Endothelial cell of umbilical vein (primary cell): Measurements from ENCODE around the gene HAP1. TPM values are rescaled to one million over a fixed set of nuclear protein-coding genes. Genes with fewer than 3 reads are reported as not detected.

Experiments
- Bru-seq: library from RNA; stranded (reverse); fragments of 400-500 nt; gene quantifications from one replicate; lab custom pipeline; 2021; lab: Mats Ljungman, UMichigan
- BruChase-seq, 2 experiments: library from RNA; stranded (reverse); fragments of 400-500 nt; gene quantifications; one replicate each; lab custom pipeline; 2021; lab: Mats Ljungman, UMichigan
- BruUV-seq: library from RNA; stranded (reverse); fragments of 400-500 nt; replicated peaks from 2 replicates; lab custom pipeline; 2021; lab: Mats Ljungman, UMichigan
- CTCF ChIA-PET: fragments of 300-600, 350-600 bp; sonication (Branson Sonifier 250); formaldehyde crosslinking; loops from one replicate; lab custom pipeline; 2021; ENCODE audit warnings: antibody characterized with exemption, inconsistent platforms; lab: Charles Lee
- POLR2A ChIA-PET: fragments of 300-600, 350-600 bp; sonication (Branson Sonifier 250); formaldehyde crosslinking; loops from one replicate; lab custom pipeline; 2021; ENCODE audit warnings: antibody characterized with exemption, inconsistent platforms; lab: Charles Lee
- DNase-seq: peaks from one replicate; pipeline ENCODE4 v3.0.0-alpha.2; 2011; ENCODE audit warnings: low read depth, low spot score
- FAIRE-seq: peaks from 2 replicates; lab custom pipeline; 2011; peaks lifted over from hg19 to GRCh38; lab: Jason Lieb, UNC
- H2AFZ ChIP-seq: 2 replicates; pipeline ENCODE4 v1.6.0; 2012; ENCODE audit warnings: low read depth, low read length, control low read depth, inconsistent platforms
- H3K27ac ChIP-seq: 2 replicates; pipeline ENCODE4 v1.5.1; 2011; ENCODE audit warnings: low read depth, mild to moderate bottlenecking, control low read depth, low read length, moderate library complexity; ENCODE audit not compliant: insufficient read depth
- H3K27me3 ChIP-seq, 2 experiments: 2 replicates each; pipeline versions ENCODE4 v1.6.0 to v1.6.1; 2011; ENCODE audit warnings: low read length in 2 of 2, mixed read lengths in 1 of 2; ENCODE audit not compliant: control insufficient read depth in 2 of 2, insufficient read depth in 2 of 2
- H3K36me3 ChIP-seq, 2 experiments: 2 replicates in 1 of 2; 3 replicates in 1 of 2; pipeline ENCODE4 v1.5.1; 2011; ENCODE audit warnings: low read length in 2 of 2, mild to moderate bottlenecking in 1 of 2, moderate library complexity in 1 of 2; ENCODE audit not compliant: control insufficient read depth in 2 of 2, insufficient read depth in 2 of 2; ENCODE audit errors: extremely low read depth in 1 of 2
- H3K4me1 ChIP-seq: 3 replicates; pipeline ENCODE4 v1.5.1; 2011; ENCODE audit warnings: mild to moderate bottlenecking, low read length; ENCODE audit not compliant: control insufficient read depth, insufficient read depth; ENCODE audit errors: extremely low read depth
- H3K4me2 ChIP-seq: 2 replicates; pipeline ENCODE4 v1.6.1; 2011; ENCODE audit warnings: low read length, control low read depth, mixed read lengths; ENCODE audit not compliant: insufficient read depth
- H3K4me3 ChIP-seq, 3 experiments: fragments of 200-600 bp in 1 of 3; sonication (generic), shearing (Covaris generic) in 1 of 3; replicated peaks in 1 of 3; 2 replicates each; pipeline ENCODE4 v1.5.1; 2011 to 2016; ENCODE audit warnings: control low read depth in 3 of 3, low read length in 3 of 3, mild to moderate bottlenecking in 2 of 3, inconsistent platforms in 1 of 3, low read depth in 1 of 3, moderate library complexity in 1 of 3; ENCODE audit not compliant: insufficient read depth in 1 of 3
- H3K79me2 ChIP-seq: 2 replicates; pipeline ENCODE4 v1.6.0; 2012; ENCODE audit warnings: low read length, inconsistent platforms; ENCODE audit not compliant: control insufficient read depth, insufficient read depth
- H3K9ac ChIP-seq: replicated peaks from 2 replicates; pipeline ENCODE3; 2011; ENCODE audit warnings: low read length, control low read depth; ENCODE audit not compliant: insufficient read depth; ENCODE audit errors: extremely low read depth
- H3K9me1 ChIP-seq: replicated peaks from 3 replicates; pipeline ENCODE4 v1.6.0; 2011; ENCODE audit warnings: mild to moderate bottlenecking, low read length; ENCODE audit not compliant: control insufficient read depth, insufficient read depth; ENCODE audit errors: extremely low read depth
- H3K9me3 ChIP-seq: replicated peaks from 2 replicates; pipeline ENCODE4 v1.5.1; 2012; ENCODE audit warnings: low read length, inconsistent platforms; ENCODE audit not compliant: control insufficient read depth, insufficient read depth
- H4K20me1 ChIP-seq: replicated peaks from 2 replicates; pipeline ENCODE3; 2011; ENCODE audit warnings: mild to moderate bottlenecking, low read length; ENCODE audit not compliant: control insufficient read depth, insufficient read depth; ENCODE audit errors: extremely low read depth
- EZH2 ChIP-seq: IDR thresholded peaks from 2 replicates; pipeline ENCODE4 v1.6.1; 2012; ENCODE audit warnings: borderline replicate concordance, low read depth, mild to moderate bottlenecking, moderate library complexity, low read length, inconsistent platforms; ENCODE audit not compliant: severe bottlenecking
- FOS ChIP-seq: IDR thresholded peaks from 2 replicates; pipeline ENCODE4 v1.6.1; 2011; ENCODE audit warnings: mild to moderate bottlenecking, low read length, moderate library complexity, borderline replicate concordance; ENCODE audit not compliant: insufficient read depth
- GATA2 ChIP-seq: IDR thresholded peaks from 2 replicates; pipeline ENCODE4 v1.7.0; 2011; ENCODE audit warnings: low read depth, mild to moderate bottlenecking, moderate library complexity, mixed read lengths, low read length; ENCODE audit not compliant: insufficient read length, insufficient read depth
- JUN ChIP-seq: IDR thresholded peaks from 2 replicates; pipeline ENCODE4 v1.6.1; 2011; ENCODE audit warnings: borderline replicate concordance, low read depth; ENCODE audit not compliant: insufficient read length, insufficient read depth
- MAX ChIP-seq: IDR thresholded peaks from 2 replicates; pipeline ENCODE4 v1.6.1; 2011; ENCODE audit not compliant: insufficient read depth, insufficient read length
- MYC ChIP-seq: IDR thresholded peaks from one replicate; pipeline ENCODE4 v1.6.1; 2011; ENCODE audit warnings: mild to moderate bottlenecking, low read depth, low read length
- POLR2A ChIP-seq: IDR thresholded peaks from 2 replicates; pipeline ENCODE4 v1.6.1; 2012; ENCODE audit warnings: low read depth, mild to moderate bottlenecking, control low read depth, low read length
- POLR2AphosphoS5 ChIP-seq: IDR thresholded peaks from 2 replicates; pipeline ENCODE4 v1.6.1; 2012; ENCODE audit warnings: low read depth, mild to moderate bottlenecking, control low read depth, low read length, moderate library complexity; ENCODE audit not compliant: insufficient read depth
- dilution Hi-C: fragments of 300-500 bp; cut with MboI; formaldehyde crosslinking; loops from one replicate; pipeline ENCODE4 v1.15.0; 2019; ENCODE audit warnings: low sequenced_read_pairs; ENCODE audit not compliant: extremely low pct_ligation_motif_present
- intact Hi-C: fragments of 100-400 bp; cut with micrococcal nuclease; formaldehyde crosslinking; loops from one replicate; pipeline ENCODE4 v1.10.0; 2022
- long read RNA-seq: library from polyadenylated mRNA; stranded (forward); transcript quantifications from one replicate; pipeline ENCODE4 v2.0.0, GENCODE V29; 2021
- polyA minus RNA-seq, 3 experiments: library from RNA; depleted of rRNA, polyadenylated mRNA; stranded (reverse); fragments of >200 nt; gene quantifications; 1 replicate in 1 of 3; 2 replicates in 2 of 3; pipeline ENCODE4 v1.2.3, GENCODE V29; 2011
- polyA plus RNA-seq, 4 experiments: library from polyadenylated mRNA; depleted of rRNA in 3 of 4; stranded (reverse) in 3 of 4; unstranded in 1 of 4; fragments of >200 nt; gene quantifications; 2 replicates each; pipeline versions ENCODE4 v1.2.1 to v1.2.3, GENCODE V29; 2011 to 2012; ENCODE audit warnings: missing spikeins in 1 of 4
- total RNA-seq: library from RNA; stranded (reverse); gene quantifications from 2 replicates; pipeline ENCODE4 v1.2.3, GENCODE V29; 2021
- TF ChIP-seq, protein P1 (sequence below), 2 donors: IDR thresholded peaks; 1 replicate in 1 of 2; 2 replicates in 1 of 2; pipeline ENCODE4 v1.5.1; 2011; ENCODE audit warnings: low read length in 2 of 2, mild to moderate bottlenecking in 2 of 2, moderate library complexity in 2 of 2, control low read depth in 1 of 2, inconsistent platforms in 1 of 2, low read depth in 1 of 2; ENCODE audit not compliant: insufficient read depth in 1 of 2; ENCODE audit errors: extremely low read depth in 1 of 2

HAP1 gene
- total RNA-seq (0.23 and 0.24 TPM in 2 replicates), polyA plus RNA-seq (0.07 and 0.11 TPM in 2 replicates), polyA minus RNA-seq (0.06 TPM in 1 of 2 replicates, not detected in the other), Bru-seq, nascent RNA (not detected), BruChase-seq, experiment 1, labeled RNA remaining after a 6-hour chase (percentile 24 among the genes with signal in this experiment), BruChase-seq, experiment 2, labeled RNA remaining after a 2-hour chase (percentile 20 among the genes with signal in this experiment)
- polyA plus RNA-seq (2011; cell fraction: cytosol; rRNA removed), result 0.03 and 0.05 TPM in 2 replicates
- polyA plus RNA-seq (2011; cell fraction: nucleus; rRNA removed), result 0.96 and 1.0 TPM in 2 replicates
- polyA plus RNA-seq (2012), result 0.27 TPM in 1 of 2 replicates, not detected in the other
- not detected for polyA minus RNA-seq (2011; cell fraction: cytosol; rRNA and poly(A)+ RNA removed)
- 0.05 and 0.14 TPM in 2 replicates for polyA minus RNA-seq (2011; cell fraction: nucleus; rRNA and poly(A)+ RNA removed)
- long read RNA-seq, result 0 reads

DNA sequence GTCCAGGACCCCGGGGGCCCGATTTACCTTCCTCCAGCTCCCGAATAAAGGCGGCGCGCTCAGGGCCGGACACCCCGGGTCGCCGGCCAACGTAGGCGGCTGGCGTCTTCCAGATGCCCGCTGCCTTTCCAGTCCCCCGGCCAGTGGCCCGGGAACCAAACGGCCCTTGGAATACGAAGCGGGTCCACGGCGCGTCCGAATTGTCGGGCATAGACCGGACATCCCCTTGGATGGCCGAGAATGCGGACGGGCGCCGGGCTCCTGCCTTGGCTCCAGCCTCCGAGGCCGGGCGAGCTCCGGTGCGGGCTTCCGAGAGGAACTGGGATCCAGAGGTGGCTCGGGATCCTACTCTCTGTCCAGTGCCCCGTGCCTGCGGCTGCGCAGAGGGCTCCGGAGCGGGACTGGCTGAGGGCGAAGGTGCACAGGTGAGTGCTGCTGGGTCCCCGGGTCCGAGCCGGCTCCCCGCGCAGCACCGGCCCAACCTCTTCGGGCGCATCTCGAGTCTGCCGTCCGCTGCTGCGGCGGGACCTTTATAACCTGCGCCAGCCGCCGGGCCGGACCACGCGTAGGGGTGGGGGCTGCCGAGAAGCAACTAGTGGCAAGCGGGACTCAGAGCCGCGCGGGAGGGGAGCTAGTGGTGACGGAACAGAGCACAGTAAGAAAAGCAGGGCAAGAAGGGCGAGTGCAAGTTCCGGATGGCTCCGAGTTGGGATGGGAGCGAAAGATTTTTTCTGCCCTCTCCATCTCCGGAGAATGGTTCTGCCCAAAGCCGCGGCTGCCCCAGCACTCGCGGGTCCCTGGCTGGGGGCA, at the start of gene HAP1:
Gene HAP1, minus strand, starts transcription at position 505 of the 810 bp plus-strand sequence. Its CDS starts 9 bp downstream, at position 496.
- no peaks in the 10 kb centered on the region for H3K9me1 ChIP-seq
- FAIRE-seq (no peak), DNase-seq (peak; percentile 23)
- H4K20me1 ChIP-seq, result no peaks in the 10 kb centered on the region
- H3K4me2 ChIP-seq, result peak within 1 kb of the TSS; percentile 49
- no peak within 1 kb of the TSS for H3K27ac ChIP-seq
- no peak within 1 kb of the TSS for H3K9ac ChIP-seq
- POLR2A ChIA-PET, result interaction anchor here (0.7 kb wide), 1 partner anchor 52 kb away, joined by 3 read pairs; the partner anchor contains the start of gene JUP
- no TSS peak for BruUV-seq
- no peaks in the 10 kb centered on the region for H3K36me3 ChIP-seq
- CTCF ChIA-PET, result interaction anchor here (0.8 to 1.4 kb wide), 3 partner anchors 38 to 67 kb away, joined by 3 read pairs; partner anchors contain the start of gene JUP
- H3K4me3 ChIP-seq, result peak within 1 kb of the TSS in 1 of 3 experiments; percentile 14
- TF ChIP-seq, protein P1, sequence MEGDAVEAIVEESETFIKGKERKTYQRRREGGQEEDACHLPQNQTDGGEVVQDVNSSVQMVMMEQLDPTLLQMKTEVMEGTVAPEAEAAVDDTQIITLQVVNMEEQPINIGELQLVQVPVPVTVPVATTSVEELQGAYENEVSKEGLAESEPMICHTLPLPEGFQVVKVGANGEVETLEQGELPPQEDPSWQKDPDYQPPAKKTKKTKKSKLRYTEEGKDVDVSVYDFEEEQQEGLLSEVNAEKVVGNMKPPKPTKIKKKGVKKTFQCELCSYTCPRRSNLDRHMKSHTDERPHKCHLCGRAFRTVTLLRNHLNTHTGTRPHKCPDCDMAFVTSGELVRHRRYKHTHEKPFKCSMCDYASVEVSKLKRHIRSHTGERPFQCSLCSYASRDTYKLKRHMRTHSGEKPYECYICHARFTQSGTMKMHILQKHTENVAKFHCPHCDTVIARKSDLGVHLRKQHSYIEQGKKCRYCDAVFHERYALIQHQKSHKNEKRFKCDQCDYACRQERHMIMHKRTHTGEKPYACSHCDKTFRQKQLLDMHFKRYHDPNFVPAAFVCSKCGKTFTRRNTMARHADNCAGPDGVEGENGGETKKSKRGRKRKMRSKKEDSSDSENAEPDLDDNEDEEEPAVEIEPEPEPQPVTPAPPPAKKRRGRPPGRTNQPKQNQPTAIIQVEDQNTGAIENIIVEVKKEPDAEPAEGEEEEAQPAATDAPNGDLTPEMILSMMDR (IDR thresholded peaks at IDR 0.05; ENCODE audit: extremely low read depth in 1 of 2, insufficient read depth in 1 of 2, low read depth in 1 of 2, low read length in 2 of 2), result no peak
- TF ChIP-seq JUN (no peak), MYC (no peak), FOS (no peak), MAX (no peak), EZH2 (peak; percentile 97), GATA2 (no peak), POLR2AphosphoS5 (no peak), POLR2A (peak; percentile 51)
- no peaks in the 10 kb centered on the region for H3K79me2 ChIP-seq
- H3K4me1 ChIP-seq, result peaks cover 2% of the 10 kb centered on the region
- peak within 1 kb of the TSS; percentile 48 for H2AFZ ChIP-seq
- peaks cover 44 to 45% of the 10 kb centered on the region in 2 experiments for H3K27me3 ChIP-seq
- dilution Hi-C loops (no loop called here), intact Hi-C loops (no loop called here)
- H3K9me3 ChIP-seq, result no peaks in the 10 kb centered on the region
